NB4 (cell line): ENCODE measurements around the gene GRM5.
A peak's percentile ranks its signal among the peaks of the same experiment; 100 is the strongest.

Experiments used
- DNase-seq: peaks from one replicate; pipeline ENCODE4 v3.0.0; 2010; ENCODE audit warnings: low read depth
- H3K4me3 ChIP-seq: one replicate; pipeline ENCODE4 v1.5.1; 2011; ENCODE audit warnings: mild to moderate bottlenecking, low read depth, low read length, moderate library complexity
- CTCF ChIP-seq: IDR thresholded peaks from one replicate; pipeline ENCODE4 v1.5.1; 2012; ENCODE audit warnings: low read depth, low read length
- MAX ChIP-seq: IDR thresholded peaks from 2 replicates; pipeline ENCODE4 v1.6.1; 2011; ENCODE audit warnings: low read depth, low read length
- MYC ChIP-seq: IDR thresholded peaks from 2 replicates; pipeline ENCODE4 v1.6.1; 2011; ENCODE audit warnings: low read depth, low read length
- POLR2A ChIP-seq: IDR thresholded peaks from 2 replicates; pipeline ENCODE4 v1.6.1; 2011; ENCODE audit warnings: mild to moderate bottlenecking; ENCODE audit not compliant: insufficient read length; ENCODE audit errors: extremely low read depth

The GRM5 gene

GRCh38 chr11:88543902-88544655, 521.7 kb downstream of the GRM5 start:
- TF ChIP-seq MYC (peak; percentile 37; the same call in 1 of the 2 replicates), CTCF (peak; percentile 97), MAX (peak; percentile 45; the same call in 1 of the 2 replicates), POLR2A (no peak)
- no peak overlapping the region for H3K4me3 ChIP-seq
- peak; percentile 91 for DNase-seq

- TF ChIP-seq MAX: no peak
- no peak for DNase-seq
These were observed 524.8 kb downstream of the GRM5 start for GRCh38 chr11:88541006-88541405.

GRCh38 chr11:88538098-88538497, 527.7 kb downstream of the GRM5 start:
- TF ChIP-seq CTCF: no peak
- TF ChIP-seq POLR2A: no peak
- no peak for TF ChIP-seq MYC
- no peak for TF ChIP-seq MAX
- no peak for DNase-seq
- H3K4me3 ChIP-seq: no peak overlapping the region

More at GRCh38 chr11:88541006-88541405, 524.8 kb downstream of the GRM5 start:
- no peak overlapping the region for H3K4me3 ChIP-seq

GRCh38 chr11:88537613-88538012, 528.2 kb downstream of the GRM5 start:
- no peak for DNase-seq
- no peak overlapping the region for H3K4me3 ChIP-seq
- no peak for TF ChIP-seq MAX

- no peak for DNase-seq
- no peak overlapping the region for H3K4me3 ChIP-seq
- TF ChIP-seq MYC: no peak
- no peak for TF ChIP-seq CTCF
- TF ChIP-seq POLR2A: no peak
- TF ChIP-seq MAX: no peak
These were observed 529.0 kb downstream of the GRM5 start for GRCh38 chr11:88536616-88537265.

- no peak for TF ChIP-seq CTCF
- no peak for TF ChIP-seq MYC
- no peak for TF ChIP-seq MAX
- no peak for TF ChIP-seq POLR2A
- no peak overlapping the region for H3K4me3 ChIP-seq
- DNase-seq: peak; percentile 22
These were observed 529.8 kb downstream of the GRM5 start for GRCh38 chr11:88535916-88536547.
